Mesenchymal stem cell (in vitro differentiated cells and primary cell): ENCODE measurements around the gene KRTAP4-3.

Experiments
- DNase-seq: peaks from one replicate; pipeline ENCODE4 v3.0.0-alpha.2; 2013
- H2AFZ ChIP-seq: one replicate; pipeline ENCODE4 v1.6.1; 2013; ENCODE audit warnings: low read depth, mild to moderate bottlenecking, control low read depth, inconsistent platforms, low read length, moderate library complexity
- H2AK5ac ChIP-seq: 2 replicates; pipeline ENCODE4 v1.6.1; 2013; ENCODE audit warnings: low read length, moderate library complexity, mild to moderate bottlenecking, inconsistent platforms; ENCODE audit not compliant: severe bottlenecking
- H2BK120ac ChIP-seq: one replicate; pipeline ENCODE4 v1.6.1; 2013; ENCODE audit warnings: low read depth, mild to moderate bottlenecking, inconsistent platforms, low read length, moderate library complexity
- H2BK12ac ChIP-seq, 2 experiments: one replicate each; pipeline ENCODE4 v1.6.1; 2013; ENCODE audit warnings: inconsistent platforms in 2 of 2, low read length in 2 of 2, mild to moderate bottlenecking in 2 of 2, moderate library complexity in 2 of 2, control low read depth in 1 of 2
- H2BK15ac ChIP-seq: one replicate; pipeline ENCODE4 v1.6.1; 2013; ENCODE audit warnings: mild to moderate bottlenecking, low read depth, inconsistent platforms; ENCODE audit not compliant: poor library complexity, severe bottlenecking
- H2BK5ac ChIP-seq: 2 replicates; pipeline ENCODE4 v1.6.1; 2013; ENCODE audit warnings: low read depth, mild to moderate bottlenecking, low read length, control low read depth, inconsistent platforms; ENCODE audit not compliant: poor library complexity, severe bottlenecking
- H3K14ac ChIP-seq, 2 experiments: one replicate each; pipeline ENCODE4 v1.6.1; 2013; ENCODE audit warnings: inconsistent platforms in 2 of 2, low read length in 2 of 2, control low read depth in 1 of 2, mild to moderate bottlenecking in 1 of 2, moderate library complexity in 1 of 2
- H3K18ac ChIP-seq, 2 experiments: one replicate each; pipeline ENCODE4 v1.6.1; 2013; ENCODE audit warnings: inconsistent platforms in 2 of 2, low read length in 2 of 2, control low read depth in 1 of 2, low read depth in 1 of 2, mild to moderate bottlenecking in 1 of 2
- H3K23ac ChIP-seq, 2 experiments: one replicate each; pipeline ENCODE4 v1.6.1; 2013; ENCODE audit warnings: inconsistent platforms in 2 of 2, low read length in 2 of 2, mild to moderate bottlenecking in 2 of 2, moderate library complexity in 2 of 2, control low read depth in 1 of 2
- H3K27ac ChIP-seq: 2 replicates; pipeline ENCODE4 v1.5.1; 2013; ENCODE audit warnings: mild to moderate bottlenecking, moderate library complexity, low read length, control low read depth, inconsistent platforms; ENCODE audit not compliant: poor library complexity, severe bottlenecking
- H3K27me3 ChIP-seq, 2 experiments: 2 replicates each; pipeline versions ENCODE4 v1.6.1 to v1.7.0; 2013; ENCODE audit warnings: low read length in 2 of 2, mild to moderate bottlenecking in 2 of 2, moderate library complexity in 2 of 2, control low read depth in 1 of 2, inconsistent platforms in 1 of 2; ENCODE audit not compliant: control insufficient read depth in 1 of 2, insufficient read depth in 1 of 2
- H3K36me3 ChIP-seq, 2 experiments: 2 replicates each; pipeline versions ENCODE4 v1.6.1 to v1.7.0; 2013; ENCODE audit warnings: low read length in 2 of 2, control low read depth in 1 of 2, inconsistent platforms in 1 of 2, low read depth in 1 of 2, mild to moderate bottlenecking in 1 of 2; ENCODE audit not compliant: insufficient read depth in 2 of 2, control insufficient read depth in 1 of 2
- H3K4ac ChIP-seq, 2 experiments: one replicate each; pipeline ENCODE4 v1.6.1; 2013; ENCODE audit warnings: inconsistent platforms in 2 of 2, low read length in 2 of 2, mild to moderate bottlenecking in 2 of 2, moderate library complexity in 2 of 2, control low read depth in 1 of 2, low read depth in 1 of 2
- H3K4me1 ChIP-seq: 2 replicates; pipeline ENCODE4 v1.6.1; 2013; ENCODE audit warnings: low read depth, low read length, control low read depth; ENCODE audit not compliant: control insufficient read depth, insufficient read depth
- H3K4me2 ChIP-seq: 2 replicates; pipeline ENCODE4 v1.6.1; 2013; ENCODE audit warnings: low read length, mild to moderate bottlenecking, inconsistent platforms; ENCODE audit not compliant: poor library complexity, severe bottlenecking
- H3K4me3 ChIP-seq, 2 experiments: 2 replicates each; pipeline versions ENCODE4 v1.5.1 to v1.7.0; 2013; ENCODE audit warnings: low read length in 2 of 2, mild to moderate bottlenecking in 2 of 2, control low read depth in 1 of 2, low read depth in 1 of 2; ENCODE audit not compliant: insufficient read depth in 1 of 2
- H3K79me1 ChIP-seq: replicated peaks from 2 replicates; pipeline ENCODE4 v1.6.1; 2013; ENCODE audit warnings: mild to moderate bottlenecking, control low read depth, low read length, inconsistent platforms; ENCODE audit not compliant: poor library complexity, severe bottlenecking
- H3K9ac ChIP-seq: 2 replicates; pipeline ENCODE4 v1.7.0; 2013; ENCODE audit warnings: mild to moderate bottlenecking, low read length, moderate library complexity
- H3K9me3 ChIP-seq: 2 replicates; pipeline ENCODE4 v1.7.0; 2013; ENCODE audit warnings: mild to moderate bottlenecking, low read length; ENCODE audit not compliant: control insufficient read depth
- H4K8ac ChIP-seq: one replicate; pipeline ENCODE4 v1.6.1; 2013; ENCODE audit warnings: inconsistent platforms, mild to moderate bottlenecking, low read length, moderate library complexity
- H4K91ac ChIP-seq: one replicate; pipeline ENCODE4 v1.6.1; 2013; ENCODE audit warnings: mild to moderate bottlenecking, low read length, inconsistent platforms
- WGBS: methylation state at CpG from one replicate; pipeline ENCODE4 v1.1.7; 2013; ENCODE audit warnings: mixed read lengths; 5-methylcytosine and 5-hydroxymethylcytosine counted together

The KRTAP4-3 gene

GRCh38 chr17:41178341-41178740, 10.3 kb upstream of the KRTAP4-3 start:
- no peak overlapping the region for H2BK5ac ChIP-seq
- no peak overlapping the region for H2AK5ac ChIP-seq
- H3K23ac ChIP-seq: no peak overlapping the region
- 71% methylated on average over 1 of the region's 3 CpGs for WGBS
- no peak overlapping the region for H3K18ac ChIP-seq
- no peak overlapping the region for H2BK15ac ChIP-seq
- no peaks in the 10 kb centered on the region for H3K27me3 ChIP-seq
- H2AFZ ChIP-seq: no peak overlapping the region
- no peak overlapping the region for H4K8ac ChIP-seq
- peak; percentile 5 for DNase-seq
- H3K14ac ChIP-seq: no peak overlapping the region
- H3K4me2 ChIP-seq: no peak overlapping the region
- H3K4me3 ChIP-seq: no peak overlapping the region
- H3K79me1 ChIP-seq: no peaks in the 10 kb centered on the region
- H3K4me1 ChIP-seq: peaks cover 4% of the 10 kb centered on the region
- no peaks in the 10 kb centered on the region for H3K9me3 ChIP-seq
- H3K36me3 ChIP-seq: no peaks in the 10 kb centered on the region
- no peak overlapping the region for H4K91ac ChIP-seq
- H2BK120ac ChIP-seq: no peak overlapping the region
- H2BK12ac ChIP-seq: no peak overlapping the region
- H3K9ac ChIP-seq: peak overlapping the region; percentile 83
- H3K4ac ChIP-seq: no peak overlapping the region
- H3K27ac ChIP-seq: no peak overlapping the region

DNA sequence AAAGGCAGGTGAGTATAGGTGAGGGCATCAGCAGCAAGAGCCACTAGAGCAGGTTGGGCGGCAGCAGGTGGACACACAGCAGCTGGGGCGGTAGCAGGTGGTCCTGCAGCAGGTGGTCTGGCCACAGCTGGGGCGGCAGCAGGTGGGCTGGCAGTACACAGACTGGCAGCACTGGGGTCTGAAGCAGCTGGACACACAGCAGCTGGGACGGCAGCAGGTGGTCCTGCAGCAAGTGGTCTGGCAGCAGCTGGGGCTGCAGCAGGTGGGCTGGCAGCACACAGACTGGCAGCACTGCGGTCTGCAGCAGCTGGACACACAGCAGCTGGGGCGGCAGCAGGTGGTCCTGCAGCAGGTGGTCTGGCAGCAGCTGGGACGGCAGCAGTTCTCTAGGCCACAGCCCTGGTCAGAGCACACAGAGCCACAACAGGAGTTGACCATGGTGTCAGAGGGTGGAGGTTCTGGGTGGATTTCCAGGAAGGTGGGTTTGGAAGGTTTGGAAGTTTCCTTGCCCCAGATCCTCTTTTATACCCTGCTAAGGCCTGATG, 9.8 kb upstream of the KRTAP4-3 start, which contains the start of gene KRTAP4-2:
KRTAP4-2 (minus strand) TSS at position 495 of the 545 bp plus-strand sequence; CDS start at position 438, 57 bp downstream.
- Histone ChIP-seq H3K23ac (no peak within 1 kb of the TSS), H4K91ac (no peak within 1 kb of the TSS), H3K27me3 (no peaks in the 10 kb centered on the region), H2BK15ac (no peak within 1 kb of the TSS), H3K4me3 (no peak within 1 kb of the TSS), H2AK5ac (no peak within 1 kb of the TSS), H3K9ac (peak within 1 kb of the TSS; percentile 83), H4K8ac (no peak within 1 kb of the TSS), H3K4me1 (peaks cover 4% of the 10 kb centered on the region), H2BK120ac (no peak within 1 kb of the TSS), H2BK5ac (no peak within 1 kb of the TSS), H3K14ac (peak within 1 kb of the TSS in 1 of 2 experiments; percentile 41), H3K4me2 (no peak within 1 kb of the TSS), H3K36me3 (no peaks in the 10 kb centered on the region), H2AFZ (no peak within 1 kb of the TSS), H3K9me3 (no peaks in the 10 kb centered on the region), H2BK12ac (no peak within 1 kb of the TSS), H3K27ac (peak within 1 kb of the TSS; percentile 8), H3K4ac (no peak within 1 kb of the TSS), H3K18ac (no peak within 1 kb of the TSS), H3K79me1 (no peaks in the 10 kb centered on the region)
- DNase-seq: no peak
- WGBS: 89% methylated on average over 6 of the region's 7 CpGs

DNA sequence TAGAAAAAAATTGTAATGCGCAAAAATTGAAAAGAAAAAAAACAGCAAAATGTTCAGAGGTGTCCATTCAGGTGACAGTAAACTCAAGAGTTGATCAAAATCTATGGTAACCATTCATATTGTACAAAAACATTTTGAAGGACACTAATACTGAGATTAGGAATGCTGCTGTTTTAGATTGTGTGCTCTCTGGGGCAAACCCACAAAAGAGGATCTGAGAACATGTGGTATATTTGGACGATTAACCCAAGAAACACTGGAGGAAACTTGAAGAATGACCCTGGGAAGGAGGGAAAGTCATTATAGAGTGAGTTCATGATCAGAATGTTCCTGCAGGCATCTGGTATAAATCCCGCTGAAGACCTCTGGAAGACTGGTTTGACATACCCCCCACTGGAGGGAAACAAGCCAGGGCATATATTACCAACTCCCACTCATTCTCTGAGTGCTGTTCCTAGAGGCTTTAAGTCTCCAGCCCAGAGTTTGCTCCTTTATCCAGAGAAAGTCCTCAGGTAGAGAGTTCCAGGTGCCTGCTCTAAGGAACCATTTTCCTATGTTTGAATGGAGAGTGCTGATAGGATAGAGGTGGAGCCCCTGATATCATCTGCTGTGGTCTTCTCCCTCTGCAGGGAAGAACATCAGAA, 8.8 kb upstream of the KRTAP4-3 start:
- Histone ChIP-seq H2BK120ac (no peak overlapping the region), H3K79me1 (no peaks in the 10 kb centered on the region), H2BK12ac (no peak overlapping the region)

GRCh38 chr17:41171886-41172285, 3.9 kb upstream of the KRTAP4-3 start:
- Histone ChIP-seq H4K8ac (no peak overlapping the region), H3K14ac (no peak overlapping the region), H3K23ac (no peak overlapping the region), H3K4me1 (peaks cover 3% of the 10 kb centered on the region), H3K4ac (no peak overlapping the region), H3K9me3 (no peaks in the 10 kb centered on the region), H3K79me1 (no peaks in the 10 kb centered on the region), H2BK5ac (no peak overlapping the region), H4K91ac (no peak overlapping the region), H3K4me3 (no peak overlapping the region), H3K36me3 (no peaks in the 10 kb centered on the region), H2AFZ (no peak overlapping the region), H3K18ac (no peak overlapping the region), H2BK12ac (no peak overlapping the region), H3K27me3 (no peaks in the 10 kb centered on the region), H2AK5ac (no peak overlapping the region), H3K27ac (no peak overlapping the region), H3K4me2 (no peak overlapping the region), H2BK15ac (no peak overlapping the region), H3K9ac (no peak overlapping the region), H2BK120ac (no peak overlapping the region)
- DNase-seq: no peak
- 90% methylated on average over 2 of the region's 2 CpGs for WGBS

More for the DNA sequence above, 8.8 kb upstream of the KRTAP4-3 start:
- Histone ChIP-seq H4K8ac (no peak overlapping the region), H3K4me1 (peaks cover 4% of the 10 kb centered on the region), H3K36me3 (no peaks in the 10 kb centered on the region), H3K27ac (no peak overlapping the region), H2BK5ac (no peak overlapping the region), H2BK15ac (no peak overlapping the region), H4K91ac (no peak overlapping the region), H2AK5ac (no peak overlapping the region), H3K4me2 (no peak overlapping the region), H3K23ac (no peak overlapping the region), H2AFZ (no peak overlapping the region), H3K14ac (no peak overlapping the region), H3K4ac (no peak overlapping the region), H3K9me3 (no peaks in the 10 kb centered on the region), H3K27me3 (no peaks in the 10 kb centered on the region), H3K4me3 (no peak overlapping the region), H3K18ac (no peak overlapping the region), H3K9ac (no peak overlapping the region)
- 84% methylated on average over 2 of the region's 3 CpGs for WGBS
- DNase-seq: no peak
